SIG-M5 (cell line): ENCODE data around the gene SCFD2.
"Not testable (repeated sequence)": the region's sequence is repeated elsewhere in the genome, so short reads cannot be mapped to it uniquely, and the experiment has no call there.

Source experiments
- DNase-seq: peaks from one replicate; lab custom pipeline; 2025; lab: John Stamatoyannopoulos, UW

SCFD2 gene

DNA sequence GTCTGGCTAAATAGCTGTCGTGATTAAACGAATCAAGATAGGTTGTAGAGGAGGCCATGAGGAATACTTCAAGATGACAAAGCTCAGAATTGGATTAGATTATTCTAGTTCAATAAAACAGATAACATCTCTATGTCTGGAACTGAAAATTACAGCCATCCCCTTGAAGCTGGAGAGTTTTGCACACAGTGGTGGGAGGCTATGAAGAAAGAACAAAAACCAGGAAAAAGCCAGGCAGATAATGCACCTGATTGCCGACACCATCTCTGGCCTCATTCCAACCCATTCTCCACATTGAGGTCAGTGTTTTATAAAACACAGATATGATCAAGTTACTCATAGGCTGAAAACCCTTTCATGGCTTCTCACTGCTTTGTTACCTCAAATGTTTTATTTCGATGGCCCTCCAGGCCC lies 315.5 kb downstream of the SCFD2 start:
- no peak for DNase-seq

DNA sequence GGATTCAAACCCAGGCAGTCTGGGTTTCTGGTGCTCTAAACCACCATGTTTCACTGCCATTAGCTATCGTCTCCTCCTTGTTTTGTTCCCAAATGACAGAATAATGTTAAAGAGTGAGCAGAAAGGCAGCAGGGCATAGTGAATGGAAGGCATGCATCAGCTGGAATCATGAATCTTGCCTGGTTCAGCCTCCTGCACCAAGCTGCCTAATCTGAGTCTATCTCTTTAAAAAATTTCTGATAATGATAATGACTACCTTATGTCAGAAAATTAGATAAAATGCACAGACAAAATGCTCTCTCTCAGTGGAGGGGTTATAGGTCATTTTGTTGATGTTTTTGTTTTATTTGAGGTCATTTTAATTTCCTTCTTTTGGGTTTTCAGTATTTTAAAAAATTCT lies 316.3 kb downstream of the SCFD2 start:
- DNase-seq: no peak

- no peak for DNase-seq
Observed at GRCh38 chr4:53044651-53044960, 321.3 kb downstream of the SCFD2 start.

- no peak for DNase-seq
Observed at GRCh38 chr4:53043891-53044650, 321.8 kb downstream of the SCFD2 start.

- DNase-seq: no peak
Observed at GRCh38 chr4:53043055-53043454, 322.8 kb downstream of the SCFD2 start.

DNA sequence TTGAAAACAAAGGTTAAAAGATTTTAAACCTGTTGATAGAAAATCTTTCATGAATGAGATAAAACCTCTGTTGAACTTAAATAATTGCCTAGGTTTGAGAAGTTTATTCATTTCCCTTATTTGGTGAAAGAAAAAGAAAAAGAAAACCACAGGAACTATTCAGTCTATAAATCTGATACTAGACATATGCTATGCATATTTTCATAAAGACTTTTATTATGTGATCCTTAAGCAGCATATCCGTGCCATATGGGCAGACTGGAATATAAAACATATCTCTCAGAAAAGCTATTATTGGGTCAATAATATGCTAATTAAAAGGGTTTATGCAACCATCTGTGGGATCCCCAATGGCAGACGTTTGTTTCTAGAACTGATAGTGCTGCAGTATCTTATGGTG lies 325.0 kb downstream of the SCFD2 start:
- DNase-seq: no peak

DNA sequence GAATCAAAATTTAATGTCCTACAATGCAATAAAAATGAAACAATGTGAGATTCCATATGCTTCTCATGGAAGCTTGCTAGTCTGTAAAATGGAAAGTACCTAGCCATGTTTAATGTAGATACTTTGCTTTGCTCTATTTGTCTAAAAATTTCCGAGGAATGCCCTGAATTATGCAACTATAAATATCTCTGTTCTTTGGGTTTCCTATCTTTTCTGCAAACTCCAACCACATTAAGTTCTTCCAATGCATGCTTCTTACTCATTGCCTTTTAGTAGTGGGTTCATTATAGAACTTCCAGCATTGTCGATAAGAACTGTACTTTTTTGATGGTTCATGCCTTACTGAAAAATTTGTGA lies 325.4 kb downstream of the SCFD2 start:
- DNase-seq: no peak

- DNase-seq: peak; percentile 11
Observed at GRCh38 chr4:53039741-53040458, 326.0 kb downstream of the SCFD2 start.

- no peak for DNase-seq
Observed at GRCh38 chr4:53037892-53038291, 328.0 kb downstream of the SCFD2 start.

- not testable (repeated sequence) for DNase-seq
Observed at GRCh38 chr4:53032908-53033307, 333.0 kb downstream of the SCFD2 start.

- DNase-seq: no peak
Observed at GRCh38 chr4:53026233-53026632, 339.6 kb downstream of the SCFD2 start.

DNA sequence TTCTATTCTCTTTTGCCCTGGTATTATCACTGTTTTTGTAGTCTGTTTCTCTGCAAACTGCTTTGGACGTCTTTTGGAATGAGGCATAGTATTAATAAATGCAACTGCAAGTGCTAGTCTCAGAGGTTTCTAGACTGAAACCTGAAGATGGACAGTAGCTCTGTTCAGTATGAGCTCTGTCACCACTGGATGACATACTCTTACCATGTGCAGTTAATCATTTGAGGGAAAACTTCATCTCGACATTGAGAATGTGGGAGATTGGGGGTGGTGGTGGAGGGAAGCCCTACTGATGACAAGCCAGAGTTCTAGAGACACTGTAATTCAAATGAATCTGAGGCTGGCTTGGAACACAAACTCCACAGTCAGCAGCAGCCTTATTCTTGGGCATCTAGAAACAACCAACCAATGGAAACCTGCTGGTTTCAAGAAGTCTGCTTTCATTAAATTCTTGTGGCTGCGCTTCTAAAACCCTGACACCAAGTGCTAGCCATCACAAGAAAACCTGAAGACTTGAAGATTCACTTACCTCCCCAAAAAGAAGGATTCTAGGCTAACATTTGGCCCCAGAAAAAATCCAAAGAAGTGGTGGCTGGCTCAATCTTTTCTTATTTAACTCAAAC lies 342.1 kb downstream of the SCFD2 start:
- DNase-seq: no peak

DNA sequence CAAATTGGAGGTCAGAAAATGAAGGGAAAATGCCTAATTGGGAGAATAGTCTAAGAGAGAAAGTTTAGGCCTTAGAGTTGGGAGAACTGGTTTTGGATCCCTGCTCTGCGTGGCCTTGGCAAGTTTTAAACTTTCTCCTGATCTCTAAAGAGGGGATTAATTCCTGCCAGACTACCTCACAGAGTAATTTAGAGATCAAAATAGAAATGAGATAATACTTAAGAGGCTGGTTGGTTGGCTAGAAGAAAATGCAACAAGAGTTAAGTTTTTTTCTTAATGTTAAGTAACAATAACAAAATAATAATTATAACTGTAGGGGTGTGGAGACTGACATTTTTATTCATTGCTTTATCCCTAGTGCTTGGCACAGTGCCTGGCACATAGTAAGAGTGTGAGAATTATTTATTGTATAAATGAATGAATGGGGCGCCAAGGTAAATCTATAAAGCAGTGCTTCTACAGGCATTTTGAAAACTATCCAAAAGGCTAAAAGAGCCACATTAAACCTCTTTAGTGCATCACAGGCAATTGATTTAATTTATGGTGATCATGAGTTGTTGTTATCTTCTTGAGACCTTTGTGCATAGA lies 343.3 kb downstream of the SCFD2 start:
- no peak for DNase-seq

- DNase-seq: no peak
Observed at GRCh38 chr4:53021754-53022512, 343.9 kb downstream of the SCFD2 start.

DNA sequence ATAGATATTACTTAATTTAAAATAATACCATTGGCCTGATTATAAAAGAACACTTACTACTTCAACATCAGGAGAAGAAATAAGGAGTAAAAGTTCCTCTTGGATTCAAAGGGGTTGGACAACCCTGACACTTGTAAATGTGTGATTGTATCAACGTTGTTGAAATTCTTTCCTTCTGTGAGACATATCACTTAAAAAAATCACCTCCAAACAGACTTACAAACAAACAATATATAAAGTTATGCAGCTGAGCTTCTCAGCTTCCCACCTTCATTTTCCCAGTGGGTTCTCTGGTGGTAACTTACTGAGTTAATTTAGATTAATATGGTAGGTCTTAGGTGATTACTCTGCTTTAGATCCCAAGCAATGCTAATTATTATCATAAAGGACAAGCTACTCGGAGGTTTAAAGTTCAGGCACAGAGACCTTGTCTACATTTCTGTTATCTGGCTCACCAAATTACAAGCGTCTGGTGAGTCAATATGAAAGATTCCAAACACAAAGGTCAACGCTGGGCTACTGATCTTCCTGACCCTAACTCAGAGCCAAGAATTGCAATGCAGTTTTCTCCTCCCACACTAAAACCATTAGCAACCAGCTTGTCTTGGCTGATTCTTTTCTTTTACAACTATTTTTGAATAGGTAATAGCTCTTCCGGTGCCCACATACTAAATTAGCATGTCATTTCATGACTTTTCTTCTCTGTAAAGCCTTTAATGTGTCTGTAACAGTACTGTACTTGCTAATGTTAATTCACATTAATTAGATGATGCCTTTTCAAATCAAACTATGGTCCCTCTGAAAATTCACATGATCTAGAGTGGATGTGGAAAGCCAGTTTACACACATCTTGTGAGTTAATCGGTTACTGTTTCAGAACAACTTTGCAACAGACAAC lies 346.1 kb downstream of the SCFD2 start:
- no peak for DNase-seq

DNA sequence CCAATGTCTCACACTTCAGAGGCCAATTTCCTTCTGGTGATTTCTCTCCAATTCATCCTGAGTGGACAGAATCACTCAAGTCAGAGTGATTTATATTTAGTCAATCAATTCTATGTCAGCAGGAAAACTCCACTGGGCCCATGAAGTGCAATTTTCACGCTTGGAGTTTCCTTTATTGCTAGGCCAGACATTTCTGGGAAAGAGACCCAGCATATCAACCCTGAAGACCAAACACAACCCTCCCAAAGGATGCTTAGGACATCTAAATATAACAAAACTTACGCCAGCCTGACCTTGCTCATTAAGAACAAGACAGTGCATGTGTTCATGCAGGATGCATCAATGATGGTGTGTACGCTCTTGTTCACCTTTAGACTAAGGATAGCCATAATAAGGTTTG lies 347.4 kb downstream of the SCFD2 start:
- DNase-seq: no peak

- DNase-seq: no peak
Observed at GRCh38 chr4:53016099-53016820, 349.6 kb downstream of the SCFD2 start.

DNA sequence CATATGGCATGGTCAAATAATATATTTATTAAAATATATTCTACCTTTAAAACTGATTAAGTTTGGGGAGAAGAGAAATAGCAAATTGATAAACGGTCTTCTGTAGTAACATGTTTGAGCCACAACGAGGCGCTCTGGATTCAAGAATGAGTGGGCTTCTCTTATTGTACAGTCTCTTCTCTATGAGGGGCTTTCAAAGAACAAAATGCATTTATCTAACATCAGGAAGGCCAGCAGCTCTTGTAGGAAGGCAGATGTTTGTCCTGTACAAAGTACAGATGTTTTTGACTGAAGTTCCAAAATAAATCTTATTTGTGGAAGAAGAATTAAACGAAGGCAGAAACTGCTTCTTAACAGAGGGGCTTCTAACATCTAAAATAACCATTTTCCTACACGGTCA lies 350.2 kb downstream of the SCFD2 start:
- DNase-seq: no peak

DNA sequence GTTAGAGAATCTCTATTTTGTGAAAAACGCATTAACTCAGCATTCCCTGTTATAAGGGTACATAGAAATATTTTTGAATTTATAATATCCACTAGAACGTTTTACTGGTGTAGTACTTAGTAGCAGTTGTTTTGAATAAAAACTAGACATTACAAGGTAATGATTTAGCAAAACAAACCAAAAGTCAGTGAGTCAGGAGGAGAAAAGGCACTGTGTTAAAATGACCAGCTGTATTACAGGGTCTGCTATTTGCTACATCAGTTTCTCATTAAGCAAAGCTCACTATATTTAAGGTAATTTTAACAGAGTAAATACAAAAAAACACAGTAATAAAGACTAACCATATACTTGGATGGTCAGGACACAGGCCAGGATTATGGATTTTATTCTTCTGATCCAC lies 351.0 kb downstream of the SCFD2 start:
- DNase-seq: no peak
